GM19238 (cell line): ENCODE measurements around the gene NME2.

Experiments used
- DNase-seq: peaks from one replicate; pipeline ENCODE4 v3.0.0; 2011; ENCODE audit warnings: low spot score; ENCODE audit not compliant: insufficient read length

Gene NME2

GRCh38 chr17:51200295-51200694, 34.1 kb downstream of the NME2 start:
- DNase-seq: no peak

GRCh38 chr17:51200846-51201245, 34.6 kb downstream of the NME2 start:
- no peak for DNase-seq

GRCh38 chr17:51203838-51204237, 37.6 kb downstream of the NME2 start:
- no peak for DNase-seq

- DNase-seq: no peak
These were observed 48.7 kb downstream of the NME2 start for GRCh38 chr17:51214920-51215319.

GRCh38 chr17:51217946-51218345, 51.7 kb downstream of the NME2 start:
- DNase-seq: no peak

- DNase-seq: no peak
These were observed 55.1 kb downstream of the NME2 start for GRCh38 chr17:51221322-51221721.
